GM12801 (cell line): Measurements from ENCODE around the gene ZNF641.

Experiments
- TF ChIP-seq, protein P1 (sequence below): IDR thresholded peaks from one replicate; pipeline ENCODE4 v1.5.1; 2011; ENCODE audit warnings: control low read depth; ENCODE audit not compliant: insufficient read length; ENCODE audit errors: extremely low read depth

ZNF641 gene

GRCh38 chr12:48377646-48378045, 26.9 kb upstream of the ZNF641 start:
- TF ChIP-seq, protein P1, sequence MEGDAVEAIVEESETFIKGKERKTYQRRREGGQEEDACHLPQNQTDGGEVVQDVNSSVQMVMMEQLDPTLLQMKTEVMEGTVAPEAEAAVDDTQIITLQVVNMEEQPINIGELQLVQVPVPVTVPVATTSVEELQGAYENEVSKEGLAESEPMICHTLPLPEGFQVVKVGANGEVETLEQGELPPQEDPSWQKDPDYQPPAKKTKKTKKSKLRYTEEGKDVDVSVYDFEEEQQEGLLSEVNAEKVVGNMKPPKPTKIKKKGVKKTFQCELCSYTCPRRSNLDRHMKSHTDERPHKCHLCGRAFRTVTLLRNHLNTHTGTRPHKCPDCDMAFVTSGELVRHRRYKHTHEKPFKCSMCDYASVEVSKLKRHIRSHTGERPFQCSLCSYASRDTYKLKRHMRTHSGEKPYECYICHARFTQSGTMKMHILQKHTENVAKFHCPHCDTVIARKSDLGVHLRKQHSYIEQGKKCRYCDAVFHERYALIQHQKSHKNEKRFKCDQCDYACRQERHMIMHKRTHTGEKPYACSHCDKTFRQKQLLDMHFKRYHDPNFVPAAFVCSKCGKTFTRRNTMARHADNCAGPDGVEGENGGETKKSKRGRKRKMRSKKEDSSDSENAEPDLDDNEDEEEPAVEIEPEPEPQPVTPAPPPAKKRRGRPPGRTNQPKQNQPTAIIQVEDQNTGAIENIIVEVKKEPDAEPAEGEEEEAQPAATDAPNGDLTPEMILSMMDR = no peak

GRCh38 chr12:48374164-48374563, 23.4 kb upstream of the ZNF641 start:
- TF ChIP-seq, protein P1 = no peak

DNA sequence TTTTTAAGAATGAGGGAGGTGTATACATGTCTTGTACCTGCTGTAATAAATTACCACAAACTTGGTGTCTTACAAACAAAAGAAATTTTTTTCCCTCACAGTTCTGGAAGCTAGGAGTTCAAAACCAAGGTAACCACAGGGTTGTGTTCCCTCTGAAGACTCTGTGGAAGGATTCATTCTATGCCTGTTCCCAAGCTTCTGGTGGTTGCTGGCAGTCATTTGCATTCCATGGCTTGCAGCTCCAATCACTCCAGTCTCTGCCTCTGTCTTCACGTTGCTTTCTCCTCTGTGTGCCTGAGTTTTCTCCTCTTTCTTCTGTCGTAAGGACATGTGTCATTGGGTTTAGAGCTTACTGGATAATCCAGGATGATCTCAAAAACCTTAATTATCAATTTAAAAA, 15.4 kb upstream of the ZNF641 start:
- TF ChIP-seq, protein P1 = no peak

GRCh38 chr12:48361664-48362339, 11.1 kb upstream of the ZNF641 start:
- TF ChIP-seq, protein P1 = no peak

GRCh38 chr12:48358937-48359513, 8.3 kb upstream of the ZNF641 start:
- TF ChIP-seq, protein P1 = no peak

DNA sequence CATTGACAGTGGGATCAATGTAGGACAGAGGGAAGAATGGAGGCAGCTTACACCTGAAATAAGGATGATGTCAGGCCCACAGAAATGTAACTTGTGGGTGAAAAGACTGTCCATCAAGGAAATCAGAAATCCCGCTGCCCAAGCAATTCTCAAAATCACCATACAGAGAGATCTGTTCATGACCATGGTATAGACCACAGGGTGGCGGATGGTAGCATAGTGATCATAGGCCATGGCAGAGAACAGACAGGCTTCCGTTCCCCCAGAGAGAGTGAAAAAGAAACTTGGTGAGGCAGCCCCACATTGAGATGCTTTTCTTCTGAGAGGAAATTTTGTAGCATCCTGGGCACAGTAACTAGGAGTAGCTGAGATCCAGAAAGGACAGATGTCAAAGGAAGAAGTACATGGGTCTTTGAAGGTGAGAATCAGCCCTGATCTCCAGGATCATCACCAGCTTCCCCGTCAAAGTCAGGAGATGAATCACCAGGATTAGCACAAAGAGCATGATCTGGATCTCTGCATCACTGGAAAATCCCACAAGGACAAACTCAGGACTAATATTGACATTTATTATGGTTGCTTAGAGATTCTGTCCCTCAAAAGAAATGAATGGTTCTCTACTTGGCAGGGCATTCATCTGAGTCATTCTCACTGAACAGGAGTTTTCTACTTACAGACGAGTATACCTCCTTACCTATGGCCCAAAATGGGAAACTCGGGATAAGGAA, 5.5 kb upstream of the ZNF641 start:
- TF ChIP-seq, protein P1 = no peak

GRCh38 chr12:48352157-48352760, 1.5 kb upstream of the ZNF641 start:
- TF ChIP-seq, protein P1 = no peak
